K562 (cell line): ENCODE results near the gene NACA.

Experiments used
- CREB1 ChIP-seq, 2 experiments: sonication (generic) in 1 of 2; formaldehyde crosslinking in 1 of 2; IDR thresholded peaks; 2 replicates each; pipeline versions ENCODE4 v1.6.1 to v1.8.0; 2012 to 2022; ENCODE audit warnings: inconsistent platforms in 1 of 2, mild to moderate bottlenecking in 1 of 2, missing genetic modification reagents in 1 of 2, moderate library complexity in 1 of 2
- FOXM1 ChIP-seq, 2 experiments: fragments of 450-650 bp in 1 of 2; sonication (generic) in 1 of 2; formaldehyde crosslinking in 1 of 2; IDR thresholded peaks; 2 replicates each; pipeline versions ENCODE4 v1.6.1 to v1.9.0; 2017 to 2022; ENCODE audit warnings: low read depth in 2 of 2, mild to moderate bottlenecking in 2 of 2, missing genetic modification reagents in 1 of 2, moderate library complexity in 1 of 2
- KAT2B ChIP-seq: IDR thresholded peaks from one replicate; pipeline ENCODE4 v1.6.1; 2012; ENCODE audit warnings: low read depth, mild to moderate bottlenecking, control low read depth, inconsistent platforms, low read length, moderate library complexity
- NFIC ChIP-seq: fragments of 450-650 bp; IDR thresholded peaks from 2 replicates; pipeline ENCODE4 v1.6.1; 2017; ENCODE audit warnings: mild to moderate bottlenecking, inconsistent platforms
- POLR2A ChIP-seq: fragments of 450-650 bp; conservative IDR thresholded peaks from 2 replicates; pipeline ENCODE4 v1.6.1; 2016
- POLR2AphosphoS5 ChIP-seq: IDR thresholded peaks from 2 replicates; pipeline ENCODE4 v1.6.1; 2011; ENCODE audit warnings: mild to moderate bottlenecking, low read depth, low read length, moderate library complexity; ENCODE audit not compliant: control insufficient read depth, insufficient read depth
- PRMT5 ChIP-seq: sonication (generic); formaldehyde crosslinking; IDR thresholded peaks from 2 replicates; pipeline ENCODE4 v1.5.0; 2020; ENCODE audit warnings: missing genetic modification reagents
- SMAD1 ChIP-seq: fragments of 150-350 bp; IDR thresholded peaks from 2 replicates; pipeline ENCODE4 v1.6.1; 2014; ENCODE audit warnings: low read length, low read depth; ENCODE audit not compliant: partially characterized antibody
- ZFP1 ChIP-seq: fragments of 450-650 bp; formaldehyde crosslinking; IDR thresholded peaks from 2 replicates; pipeline ENCODE4 v1.4.0; 2020; ENCODE audit warnings: mild to moderate bottlenecking, mixed read lengths
- TF ChIP-seq, protein P1 (sequence below): sonication (generic); formaldehyde crosslinking; IDR thresholded peaks from 2 replicates; pipeline ENCODE4 v1.8.0; 2022; ENCODE audit warnings: missing genetic modification reagents, mild to moderate bottlenecking, moderate library complexity, borderline replicate concordance
- TF ChIP-seq, protein P2 (sequence below), 3 experiments: IDR thresholded peaks in 2 of 3; conservative IDR thresholded peaks in 1 of 3; 2 replicates each; pipeline ENCODE4 v1.5.1; 2011 to 2012; ENCODE audit warnings: low read length in 3 of 3, mild to moderate bottlenecking in 3 of 3, control low read depth in 2 of 3, improper control_type of control experiment in 1 of 3, inconsistent platforms in 1 of 3, low read depth in 1 of 3, mixed read lengths in 1 of 3, moderate library complexity in 1 of 3; ENCODE audit not compliant: insufficient read depth in 2 of 3
- TF ChIP-seq, protein P3 (sequence below): sonication (generic); formaldehyde crosslinking; IDR thresholded peaks from 2 replicates; pipeline ENCODE4 v1.4.0; 2020; ENCODE audit warnings: mild to moderate bottlenecking, missing genetic modification reagents

DNA sequence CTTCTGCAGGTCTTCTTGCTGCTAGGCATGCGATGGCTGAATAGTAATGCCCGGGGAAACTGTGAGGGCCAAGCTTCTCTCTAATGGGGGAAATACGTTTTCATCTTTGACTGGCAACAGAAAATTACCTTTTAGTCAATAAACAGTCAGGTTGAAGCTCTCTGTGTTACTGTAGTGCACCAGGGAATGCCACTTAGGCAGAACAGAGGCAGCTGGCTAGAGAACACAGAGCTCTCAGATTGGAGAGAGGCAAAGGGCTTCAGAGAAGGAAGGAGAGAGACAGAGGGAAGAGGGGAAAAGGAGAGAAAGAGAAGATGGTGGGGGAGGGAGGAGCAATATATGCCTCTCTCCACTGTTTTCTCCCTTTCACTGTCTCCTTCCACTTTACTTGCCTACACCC lies 44.8 kb upstream of the NACA start:
- TF ChIP-seq PRMT5 (CRISPR knock-in tag) = no peak
- TF ChIP-seq, protein P1, sequence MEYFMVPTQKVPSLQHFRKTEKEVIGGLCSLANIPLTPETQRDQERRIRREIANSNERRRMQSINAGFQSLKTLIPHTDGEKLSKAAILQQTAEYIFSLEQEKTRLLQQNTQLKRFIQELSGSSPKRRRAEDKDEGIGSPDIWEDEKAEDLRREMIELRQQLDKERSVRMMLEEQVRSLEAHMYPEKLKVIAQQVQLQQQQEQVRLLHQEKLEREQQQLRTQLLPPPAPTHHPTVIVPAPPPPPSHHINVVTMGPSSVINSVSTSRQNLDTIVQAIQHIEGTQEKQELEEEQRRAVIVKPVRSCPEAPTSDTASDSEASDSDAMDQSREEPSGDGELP (CRISPR knock-in tag) = no peak
- no peak for TF ChIP-seq POLR2AphosphoS5
- TF ChIP-seq, protein P2, sequence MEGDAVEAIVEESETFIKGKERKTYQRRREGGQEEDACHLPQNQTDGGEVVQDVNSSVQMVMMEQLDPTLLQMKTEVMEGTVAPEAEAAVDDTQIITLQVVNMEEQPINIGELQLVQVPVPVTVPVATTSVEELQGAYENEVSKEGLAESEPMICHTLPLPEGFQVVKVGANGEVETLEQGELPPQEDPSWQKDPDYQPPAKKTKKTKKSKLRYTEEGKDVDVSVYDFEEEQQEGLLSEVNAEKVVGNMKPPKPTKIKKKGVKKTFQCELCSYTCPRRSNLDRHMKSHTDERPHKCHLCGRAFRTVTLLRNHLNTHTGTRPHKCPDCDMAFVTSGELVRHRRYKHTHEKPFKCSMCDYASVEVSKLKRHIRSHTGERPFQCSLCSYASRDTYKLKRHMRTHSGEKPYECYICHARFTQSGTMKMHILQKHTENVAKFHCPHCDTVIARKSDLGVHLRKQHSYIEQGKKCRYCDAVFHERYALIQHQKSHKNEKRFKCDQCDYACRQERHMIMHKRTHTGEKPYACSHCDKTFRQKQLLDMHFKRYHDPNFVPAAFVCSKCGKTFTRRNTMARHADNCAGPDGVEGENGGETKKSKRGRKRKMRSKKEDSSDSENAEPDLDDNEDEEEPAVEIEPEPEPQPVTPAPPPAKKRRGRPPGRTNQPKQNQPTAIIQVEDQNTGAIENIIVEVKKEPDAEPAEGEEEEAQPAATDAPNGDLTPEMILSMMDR (IDR thresholded peaks at IDR 0.05 in 2 of 3, conservative IDR thresholded peaks at IDR 0.05 in 1 of 3; ENCODE audit: insufficient read depth in 2 of 3, low read depth in 1 of 3, low read length in 3 of 3) = no peak
- no peak for TF ChIP-seq FOXM1 (IDR thresholded peaks at IDR 0.05; ENCODE audit: low read depth)
- TF ChIP-seq FOXM1 (CRISPR knock-in tag; IDR thresholded peaks at IDR 0.05; ENCODE audit: low read depth) = no peak
- TF ChIP-seq NFIC = no peak
- TF ChIP-seq CREB1 (IDR thresholded peaks at IDR 0.05) = no peak
- TF ChIP-seq CREB1 (CRISPR knock-in tag; IDR thresholded peaks at IDR 0.05) = no peak
- no peak for TF ChIP-seq SMAD1
- TF ChIP-seq POLR2A = no peak
- no peak for TF ChIP-seq ZFP1 (CRISPR knock-in tag)
- TF ChIP-seq KAT2B = no peak
- TF ChIP-seq, protein P3, sequence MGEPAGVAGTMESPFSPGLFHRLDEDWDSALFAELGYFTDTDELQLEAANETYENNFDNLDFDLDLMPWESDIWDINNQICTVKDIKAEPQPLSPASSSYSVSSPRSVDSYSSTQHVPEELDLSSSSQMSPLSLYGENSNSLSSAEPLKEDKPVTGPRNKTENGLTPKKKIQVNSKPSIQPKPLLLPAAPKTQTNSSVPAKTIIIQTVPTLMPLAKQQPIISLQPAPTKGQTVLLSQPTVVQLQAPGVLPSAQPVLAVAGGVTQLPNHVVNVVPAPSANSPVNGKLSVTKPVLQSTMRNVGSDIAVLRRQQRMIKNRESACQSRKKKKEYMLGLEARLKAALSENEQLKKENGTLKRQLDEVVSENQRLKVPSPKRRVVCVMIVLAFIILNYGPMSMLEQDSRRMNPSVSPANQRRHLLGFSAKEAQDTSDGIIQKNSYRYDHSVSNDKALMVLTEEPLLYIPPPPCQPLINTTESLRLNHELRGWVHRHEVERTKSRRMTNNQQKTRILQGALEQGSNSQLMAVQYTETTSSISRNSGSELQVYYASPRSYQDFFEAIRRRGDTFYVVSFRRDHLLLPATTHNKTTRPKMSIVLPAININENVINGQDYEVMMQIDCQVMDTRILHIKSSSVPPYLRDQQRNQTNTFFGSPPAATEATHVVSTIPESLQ (CRISPR knock-in tag) = no peak
